HepG2 (cell line): ENCODE measurements around the gene RPS14. TPM values are rescaled to one million over a fixed set of nuclear protein-coding genes. Genes with fewer than 3 reads are reported as not detected.

Experiments used
- ATAC-seq: fragments of 200-7000 bp; cut with Tn5 transposase; 3 replicates; pipeline ENCODE4 v1.9.1; 2020; ENCODE audit warnings: mild to moderate bottlenecking, moderate library complexity
- BruUV-seq: library from RNA; stranded (reverse); fragments of 400-500 nt; replicated peaks from 2 replicates; lab custom pipeline; 2021; lab: Mats Ljungman, UMichigan
- CTCF ChIA-PET: fragments of 300-600 bp; formaldehyde crosslinking; extraction: SDS; loops from one replicate; lab custom pipeline; 2021; ENCODE audit warnings: low total read pairs, inconsistent platforms, low intra/inter-chr PET ratio; lab: Yijun Ruan, JAX
- POLR2A ChIA-PET: fragments of 350-600 bp; sonication (Branson Sonifier 250); formaldehyde crosslinking; loops from one replicate; lab custom pipeline; 2020; ENCODE audit warnings: antibody characterized with exemption, inconsistent platforms; lab: Yijun Ruan, JAX
- DNase-seq: peaks from one replicate; pipeline ENCODE4 v3.0.0-alpha.2; 2015; ENCODE audit warnings: low spot score
- FAIRE-seq: peaks from 3 replicates; lab custom pipeline; 2011; peaks lifted over from hg19 to GRCh38; lab: Jason Lieb, UNC
- H2AFZ ChIP-seq: one replicate; pipeline ENCODE4 v1.6.1; 2011; ENCODE audit warnings: low read length, inconsistent platforms
- H3K27ac ChIP-seq: fragments of 300-600 bp; 3 replicates; pipeline ENCODE4 v1.8.0; 2011; ENCODE audit warnings: mixed run types, mild to moderate bottlenecking, mixed read lengths, low read length, inconsistent platforms; ENCODE audit not compliant: insufficient read depth; ENCODE audit errors: extremely low read length
- H3K27me3 ChIP-seq, 2 experiments: fragments of 200-600 bp in 1 of 2; 2 replicates in 1 of 2; 3 replicates in 1 of 2; pipeline versions ENCODE4 v1.6.0 to v1.8.0; 2011; ENCODE audit warnings: low read length in 2 of 2, mild to moderate bottlenecking in 2 of 2, moderate library complexity in 2 of 2, inconsistent platforms in 1 of 2; ENCODE audit not compliant: insufficient read depth in 2 of 2, control insufficient read depth in 1 of 2
- H3K36me3 ChIP-seq, 2 experiments: fragments of 200-600 bp in 1 of 2; replicated peaks in 1 of 2; 2 replicates in 1 of 2; 3 replicates in 1 of 2; pipeline versions ENCODE4 v1.5.1 to v1.8.0; 2011; ENCODE audit warnings: low read length in 2 of 2, inconsistent platforms in 1 of 2; ENCODE audit not compliant: insufficient read depth in 2 of 2, control insufficient read depth in 1 of 2
- H3K4me1 ChIP-seq: 2 replicates; pipeline ENCODE4 v1.5.1; 2012; ENCODE audit warnings: low read length, inconsistent platforms; ENCODE audit not compliant: insufficient read depth
- H3K4me2 ChIP-seq: 2 replicates; pipeline ENCODE4 v1.6.0; 2011; ENCODE audit warnings: low read depth, low read length, inconsistent platforms
- H3K4me3 ChIP-seq, 3 experiments: fragments of 200-600 bp in 1 of 3; sonication (generic), shearing (Covaris generic) in 1 of 3; replicated peaks in 1 of 3; 2 replicates each; pipeline ENCODE4 v1.5.1; 2011 to 2016; ENCODE audit warnings: low read length in 3 of 3, inconsistent platforms in 2 of 3, low read depth in 2 of 3, mild to moderate bottlenecking in 2 of 3, control low read depth in 1 of 3, mixed read lengths in 1 of 3; ENCODE audit not compliant: insufficient read depth in 1 of 3
- H3K79me2 ChIP-seq: one replicate; pipeline ENCODE4 v1.6.1; 2011; ENCODE audit warnings: low read length, inconsistent platforms; ENCODE audit not compliant: insufficient read depth
- H3K9ac ChIP-seq: 2 replicates; pipeline ENCODE4 v1.6.0; 2011; ENCODE audit warnings: mild to moderate bottlenecking, low read depth, low read length, inconsistent platforms; ENCODE audit not compliant: insufficient read depth
- H3K9me3 ChIP-seq: 2 replicates; pipeline ENCODE4 v1.5.1; 2012; ENCODE audit warnings: mild to moderate bottlenecking, low read length
- H4K20me1 ChIP-seq: 2 replicates; pipeline ENCODE4 v1.6.0; 2011; ENCODE audit warnings: inconsistent platforms, mild to moderate bottlenecking, low read length, moderate library complexity; ENCODE audit not compliant: insufficient read depth
- AGO2 ChIP-seq: fragments of 200-400 bp; formaldehyde crosslinking; optimal IDR thresholded peaks from 2 replicates; pipeline ENCODE3; 2017; ENCODE audit warnings: mild to moderate bottlenecking, low read depth, low read length, moderate library complexity
- ASH2L ChIP-seq: fragments of 300-600, 200-600 bp; sonication (generic); IDR thresholded peaks from 2 replicates; pipeline ENCODE4 v1.7.0; 2017; ENCODE audit warnings: low read depth, mild to moderate bottlenecking, moderate library complexity, mixed read lengths, low read length; ENCODE audit not compliant: insufficient read length
- MBD4 ChIP-seq: IDR thresholded peaks from 2 replicates; pipeline ENCODE4 v1.6.1; 2012; ENCODE audit warnings: low read length, inconsistent platforms, borderline replicate concordance
- PAF1 ChIP-seq: IDR thresholded peaks from 2 replicates; pipeline ENCODE4 v1.6.1; 2016; ENCODE audit warnings: missing genetic modification reagents, missing compliant biosample characterization
- RAD21 ChIP-seq: fragments of 450-650 bp; formaldehyde crosslinking; IDR thresholded peaks from 2 replicates; pipeline ENCODE4 v1.5.0; 2020; ENCODE audit warnings: mild to moderate bottlenecking
- RBM22 ChIP-seq: fragments of 200-400 bp; formaldehyde crosslinking; optimal IDR thresholded peaks from 2 replicates; pipeline ENCODE3; 2017; ENCODE audit warnings: mild to moderate bottlenecking, low read length, moderate library complexity
- RFXAP ChIP-seq: sonication (generic); formaldehyde crosslinking; IDR thresholded peaks from 2 replicates; pipeline ENCODE4 v1.4.0; 2020; ENCODE audit warnings: missing genetic modification reagents, borderline replicate concordance
- SIN3A ChIP-seq: IDR thresholded peaks from 2 replicates; pipeline ENCODE4 v1.6.1; 2011; ENCODE audit warnings: low read depth, mild to moderate bottlenecking, control low read depth, low read length, borderline replicate concordance
- TAF15 ChIP-seq: fragments of 200-400 bp; formaldehyde crosslinking; IDR thresholded peaks from one replicate; pipeline ENCODE4 v1.6.1; 2018; ENCODE audit warnings: mild to moderate bottlenecking, low read depth, low read length; ENCODE audit not compliant: poor library complexity, severe bottlenecking
- ZFP41 ChIP-seq: sonication (generic); formaldehyde crosslinking; IDR thresholded peaks from 2 replicates; pipeline ENCODE4 v1.4.0; 2020; ENCODE audit warnings: mild to moderate bottlenecking, missing genetic modification reagents, borderline replicate concordance
- ZFP90 ChIP-seq: sonication (generic); formaldehyde crosslinking; IDR thresholded peaks from 2 replicates; pipeline ENCODE4 v1.8.0; 2022; ENCODE audit warnings: missing genetic modification reagents, mild to moderate bottlenecking, inconsistent platforms, borderline replicate concordance
- ZNF572 ChIP-seq: sonication (generic); formaldehyde crosslinking; IDR thresholded peaks from 2 replicates; pipeline ENCODE4 v1.5.1; 2020; ENCODE audit warnings: mild to moderate bottlenecking, missing genetic modification reagents
- ZNF678 ChIP-seq: sonication (generic); formaldehyde crosslinking; IDR thresholded peaks from 2 replicates; pipeline ENCODE4 v1.4.0; 2020; ENCODE audit warnings: mild to moderate bottlenecking, missing genetic modification reagents
- ZNF768 ChIP-seq: sonication (generic); formaldehyde crosslinking; IDR thresholded peaks from 2 replicates; pipeline ENCODE4 v1.4.0; 2020; ENCODE audit warnings: missing genetic modification reagents
- ZNF879 ChIP-seq: sonication (generic); formaldehyde crosslinking; IDR thresholded peaks from 2 replicates; pipeline ENCODE4 v1.8.1; 2023; ENCODE audit warnings: missing genetic modification reagents
- WGBS: methylation state at CpG from one replicate; pipeline ENCODE4 v1.1.6; 2017; ENCODE audit warnings: low lambda C conversion rate; 5-methylcytosine and 5-hydroxymethylcytosine counted together
- in situ Hi-C: cut with HindIII; loops from 2 replicates; pipeline ENCODE4 v1.10.0; 2017; ENCODE audit warnings: low pct_unique_long_range_greater_than_20kb; ENCODE audit not compliant: extremely low pct_ligation_motif_present
- intact Hi-C: fragments of 100-400 bp; cut with micrococcal nuclease; formaldehyde crosslinking; loops from one replicate; pipeline ENCODE4 v1.10.0; 2022; ENCODE audit not compliant: unreplicated experiment
- polyA plus RNA-seq, 8 experiments: library from polyadenylated mRNA; depleted of rRNA in 3 of 8; stranded (reverse) in 7 of 8; unstranded in 1 of 8; fragments of >200 nt; fragmentation: Illumina TruSeq in 4 of 8; extraction: Trizol in 4 of 8; gene quantifications; 2 replicates each; pipeline versions ENCODE4 v1.2.1 to v1.2.3, GENCODE V29; 2011 to 2016; ENCODE audit warnings: low read depth in 4 of 8, missing spikeins in 1 of 8, mixed read lengths in 1 of 8; ENCODE audit not compliant: insufficient read depth in 1 of 8
- total RNA-seq, 5 experiments: library from RNA; depleted of rRNA; stranded (reverse); fragments of >200 nt; fragmentation: Illumina TruSeq; extraction: Trizol; gene quantifications; 2 replicates each; pipeline ENCODE4 v1.2.3, GENCODE V29; 2016; ENCODE audit warnings: low read depth in 1 of 5
- TF ChIP-seq, protein P1 (sequence below): sonication (generic); formaldehyde crosslinking; IDR thresholded peaks from 2 replicates; pipeline ENCODE4 v1.8.1; 2022; ENCODE audit warnings: low read depth, mild to moderate bottlenecking, missing genetic modification reagents

RPS14 gene
- total and polyA plus RNA-seq, 2 of the 13 experiments (the other 11 are each of a cell fraction or from before 2014, with no cell fraction given), result 2,116 to 3,295 TPM

GRCh38 chr5:150444770-150445169 lies 4.8 kb downstream of the RPS14 start (continued):
- TF ChIP-seq, protein P1, sequence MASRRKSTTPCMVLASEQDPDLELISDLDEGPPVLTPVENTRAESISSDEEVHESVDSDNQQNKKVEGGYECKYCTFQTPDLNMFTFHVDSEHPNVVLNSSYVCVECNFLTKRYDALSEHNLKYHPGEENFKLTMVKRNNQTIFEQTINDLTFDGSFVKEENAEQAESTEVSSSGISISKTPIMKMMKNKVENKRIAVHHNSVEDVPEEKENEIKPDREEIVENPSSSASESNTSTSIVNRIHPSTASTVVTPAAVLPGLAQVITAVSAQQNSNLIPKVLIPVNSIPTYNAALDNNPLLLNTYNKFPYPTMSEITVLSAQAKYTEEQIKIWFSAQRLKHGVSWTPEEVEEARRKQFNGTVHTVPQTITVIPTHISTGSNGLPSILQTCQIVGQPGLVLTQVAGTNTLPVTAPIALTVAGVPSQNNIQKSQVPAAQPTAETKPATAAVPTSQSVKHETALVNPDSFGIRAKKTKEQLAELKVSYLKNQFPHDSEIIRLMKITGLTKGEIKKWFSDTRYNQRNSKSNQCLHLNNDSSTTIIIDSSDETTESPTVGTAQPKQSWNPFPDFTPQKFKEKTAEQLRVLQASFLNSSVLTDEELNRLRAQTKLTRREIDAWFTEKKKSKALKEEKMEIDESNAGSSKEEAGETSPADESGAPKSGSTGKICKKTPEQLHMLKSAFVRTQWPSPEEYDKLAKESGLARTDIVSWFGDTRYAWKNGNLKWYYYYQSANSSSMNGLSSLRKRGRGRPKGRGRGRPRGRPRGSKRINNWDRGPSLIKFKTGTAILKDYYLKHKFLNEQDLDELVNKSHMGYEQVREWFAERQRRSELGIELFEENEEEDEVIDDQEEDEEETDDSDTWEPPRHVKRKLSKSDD (CRISPR knock-in tag), result no peak
- TF ChIP-seq ZNF678 (CRISPR knock-in tag), result no peak

- peaks cover 19 to 45% of the 10 kb centered on the region in 2 experiments for H3K36me3 ChIP-seq
- intact Hi-C loops (no loop called here), in situ Hi-C loops (loop anchor here (10.0 kb wide), 1 partner anchor 149 kb away; no protein-coding TSS in a partner anchor)
- ChIA-PET CTCF (no interaction called here), POLR2A (interaction anchor here (1.2 to 2.4 kb wide), 2 partner anchors 14 to 31 kb away, joined by 5 to 9 read pairs; partner anchors contain the start of gene CD74)
- DNase-seq (no peak), ATAC-seq (peak; percentile 4; the same call in 2 of the 3 replicates), FAIRE-seq (no peak)
- H4K20me1 ChIP-seq, result peaks cover 51% of the 10 kb centered on the region
- H3K79me2 ChIP-seq, result peaks cover 25% of the 10 kb centered on the region
- no peak overlapping the region for H3K4me2 ChIP-seq
- peaks cover 28% of the 10 kb centered on the region for H3K4me1 ChIP-seq
- no peak overlapping the region for H3K4me3 ChIP-seq
- no peak overlapping the region for H3K27ac ChIP-seq
- H2AFZ ChIP-seq, result no peak overlapping the region
- no TSS peak for BruUV-seq
- H3K9me3 ChIP-seq, result no peaks in the 10 kb centered on the region
- H3K9ac ChIP-seq, result no peak overlapping the region
- no peaks in the 10 kb centered on the region; a peak in 1 of 5 replicates for H3K27me3 ChIP-seq
- WGBS, result 94% methylated on average over 15 of the region's 15 CpGs
- TF ChIP-seq PAF1 (CRISPR knock-in tag), result peak; percentile 89; the same call in 1 of the 2 replicates
- no peak for TF ChIP-seq ASH2L
- TF ChIP-seq ZNF879 (CRISPR knock-in tag), result no peak
- 0 out of 2 replicates have a peak, but pooled peaks have one; percentile 31 for TF ChIP-seq MBD4
- TF ChIP-seq ZNF572 (CRISPR knock-in tag), result no peak
- TF ChIP-seq RBM22, result peak; percentile 96
- no peak for TF ChIP-seq TAF15
- TF ChIP-seq ZNF768, result no peak
- no peak for TF ChIP-seq ZFP41 (CRISPR knock-in tag)
- TF ChIP-seq SIN3A, result no peak
- no peak for TF ChIP-seq RFXAP (CRISPR knock-in tag)
- TF ChIP-seq ZFP90 (CRISPR knock-in tag), result no peak
- peak; percentile 27 for TF ChIP-seq AGO2
- TF ChIP-seq, protein P1 (CRISPR knock-in tag), result no peak
- 0 out of 2 replicates have a peak, but pooled peaks have one; percentile 10 for TF ChIP-seq RAD21 (CRISPR knock-in tag)
Measured at GRCh38 chr5:150443242-150444075, 6.1 kb downstream of the RPS14 start.
